Activated naive CD4-positive, alpha-beta T cell treated with anti-CD3 and anti-CD28 coated beads for 36 hours (primary cell): ENCODE data around the gene SVEP1. TPM values are rescaled to one million over a fixed set of nuclear protein-coding genes. Genes with fewer than 3 reads are reported as not detected.

ENCODE experiments used
- CTCF ChIA-PET: fragments of 350-600 bp; sonication (Branson Sonifier 250); formaldehyde crosslinking; loops from one replicate; lab custom pipeline; 2021; ENCODE audit warnings: antibody characterized with exemption; lab: Charles Lee
- DNase-seq: peaks from one replicate; pipeline ENCODE4 v3.0.0-alpha.2; 2020
- H3K27ac Mint-ChIP-seq: one replicate; pipeline ENCODE4 v1.8.0; 2021; ENCODE audit warnings: mild to moderate bottlenecking, mixed read lengths
- H3K27me3 Mint-ChIP-seq: one replicate; pipeline ENCODE4 v1.8.0; 2021; ENCODE audit warnings: low read depth, mixed read lengths
- H3K36me3 Mint-ChIP-seq: one replicate; pipeline ENCODE4 v1.8.0; 2021; ENCODE audit warnings: low read depth, mixed read lengths
- H3K4me1 Mint-ChIP-seq: one replicate; pipeline ENCODE4 v1.8.0; 2021; ENCODE audit warnings: low read depth, mixed read lengths
- H3K4me3 Mint-ChIP-seq: one replicate; pipeline ENCODE4 v1.8.0; 2021; ENCODE audit warnings: mild to moderate bottlenecking, moderate library complexity, mixed read lengths
- H3K9me3 Mint-ChIP-seq: one replicate; pipeline ENCODE4 v1.8.0; 2021; ENCODE audit warnings: mixed read lengths
- intact Hi-C: fragments of 100-400 bp; cut with micrococcal nuclease; formaldehyde crosslinking; loops from one replicate; pipeline ENCODE4 v1.15.1; 2023
- total RNA-seq, 2 experiments: library from RNA; stranded (reverse); gene quantifications; one replicate each; pipeline ENCODE4 v1.2.3, GENCODE V29; 2021

Gene SVEP1
- total RNA-seq, 2 experiments from 2014 or later, result not detected

DNA sequence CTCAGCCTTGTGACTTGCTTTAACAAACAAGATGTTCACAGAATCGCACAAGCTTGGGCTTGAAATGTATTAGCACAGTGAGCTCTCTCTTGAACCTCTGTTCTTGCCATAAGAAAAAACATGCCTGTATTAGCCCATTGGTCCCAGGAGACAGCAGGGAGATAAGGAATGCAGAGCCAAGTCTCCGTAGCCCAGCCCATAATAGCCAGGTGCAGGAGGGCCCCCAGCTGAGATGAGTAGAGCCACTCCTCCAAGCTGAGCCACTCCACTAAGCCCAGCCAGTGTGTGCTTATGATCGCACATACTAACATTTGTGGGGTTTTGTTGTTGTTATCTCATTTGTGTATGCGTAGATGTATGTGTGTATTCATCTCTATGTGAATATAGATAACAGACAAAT is 21.6 kb upstream of the SVEP1 start:
- CTCF ChIA-PET, result no interaction called here
- no peak for DNase-seq
- intact Hi-C loops, result no loop called here
- Mint-ChIP-seq H3K27ac (no peak overlapping the region), H3K36me3 (no peaks in the 10 kb centered on the region), H3K9me3 (peaks cover 3% of the 10 kb centered on the region), H3K4me1 (no peaks in the 10 kb centered on the region), H3K4me3 (no peak overlapping the region), H3K27me3 (peaks cover 5% of the 10 kb centered on the region)

DNA sequence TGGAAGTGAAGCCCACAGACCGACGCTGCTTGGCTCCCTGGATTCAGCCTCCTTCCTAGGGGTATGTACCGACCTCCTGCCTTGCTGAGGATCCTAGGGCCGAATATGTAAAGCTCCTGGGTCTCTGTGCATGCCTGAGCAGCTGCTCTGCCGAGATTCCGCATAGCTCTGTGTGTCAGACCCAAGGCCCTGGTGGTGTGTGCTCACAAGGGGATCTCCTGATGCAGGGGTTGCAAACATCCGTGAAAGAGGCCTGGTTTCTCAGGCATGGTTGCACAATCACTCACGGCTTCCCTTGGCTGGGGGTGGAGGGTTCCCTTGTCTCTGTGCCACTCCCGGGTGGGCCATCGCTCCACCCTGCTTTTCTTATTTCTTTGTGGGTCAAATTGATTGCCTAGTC is 19.9 kb upstream of the SVEP1 start:
- Mint-ChIP-seq H3K4me3 (no peak overlapping the region), H3K27me3 (peaks cover 4% of the 10 kb centered on the region), H3K9me3 (peaks cover 3% of the 10 kb centered on the region), H3K4me1 (no peaks in the 10 kb centered on the region), H3K36me3 (no peaks in the 10 kb centered on the region), H3K27ac (no peak overlapping the region)
- CTCF ChIA-PET, result no interaction called here
- intact Hi-C loops, result no loop called here
- no peak for DNase-seq

DNA sequence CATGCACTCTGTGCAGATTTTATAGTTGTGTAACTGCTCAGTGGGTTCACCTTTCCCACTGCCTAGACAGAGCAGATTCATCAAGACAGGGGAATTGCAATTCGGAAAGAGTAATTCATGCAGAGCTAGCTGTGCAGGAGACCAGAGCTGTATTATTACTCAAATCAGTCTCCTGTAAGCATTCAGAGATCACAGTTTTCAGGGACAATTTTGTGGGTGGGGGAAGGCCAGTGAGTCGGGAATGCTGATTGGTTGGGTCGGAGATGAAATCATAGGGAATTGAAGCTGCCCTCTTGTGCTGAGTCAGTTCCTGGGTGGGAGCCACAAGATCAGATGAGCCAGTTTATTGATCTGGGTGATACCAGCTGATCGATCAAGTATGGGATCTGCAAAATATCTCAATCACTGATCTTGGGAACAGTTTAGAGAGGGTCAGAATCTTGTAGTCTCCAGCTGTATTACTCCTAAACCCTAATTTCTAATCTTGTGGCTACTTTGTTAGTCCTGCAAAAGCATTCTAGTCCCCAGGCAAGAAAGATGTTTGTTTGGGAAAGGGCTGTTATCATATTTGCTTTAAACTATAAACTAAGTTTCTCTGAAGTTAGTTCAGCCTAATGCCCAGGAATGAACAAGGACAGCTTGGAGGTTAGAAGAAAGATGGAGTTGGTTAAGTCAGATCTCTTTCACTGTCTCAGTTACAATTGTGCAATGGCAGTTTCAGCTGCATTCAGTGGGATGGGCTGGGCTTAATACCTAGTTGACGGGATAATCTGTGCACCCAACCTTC is 12.7 kb upstream of the SVEP1 start:
- Mint-ChIP-seq H3K27me3 (no peaks in the 10 kb centered on the region), H3K36me3 (no peaks in the 10 kb centered on the region)

DNA sequence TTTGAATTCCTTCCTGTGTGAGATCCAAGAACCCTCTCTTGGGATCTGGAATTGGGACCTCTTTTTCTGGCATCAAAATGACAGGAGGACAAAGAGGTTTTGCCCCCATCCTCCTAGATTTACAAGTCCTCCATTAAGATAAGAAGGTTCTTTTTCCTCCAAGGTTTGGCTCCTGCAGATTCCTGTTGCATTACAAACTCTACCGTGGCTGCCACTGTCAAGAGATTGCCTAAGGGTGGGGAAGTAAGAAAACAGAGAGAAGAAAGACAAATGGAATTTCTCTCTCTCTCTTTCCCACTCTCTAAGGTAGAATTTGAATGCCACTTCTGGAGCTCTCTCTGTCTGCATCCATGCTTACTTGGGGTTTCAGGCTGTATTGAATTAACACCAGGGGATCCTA is 12.0 kb upstream of the SVEP1 start:
- intact Hi-C loops, result no loop called here
- Mint-ChIP-seq H3K36me3 (no peaks in the 10 kb centered on the region), H3K9me3 (peaks cover 13% of the 10 kb centered on the region), H3K4me3 (no peak overlapping the region), H3K4me1 (no peaks in the 10 kb centered on the region), H3K27me3 (no peaks in the 10 kb centered on the region), H3K27ac (no peak overlapping the region)
- DNase-seq, result no peak
- CTCF ChIA-PET, result no interaction called here

More for the DNA sequence above, 12.7 kb upstream of the SVEP1 start:
- Mint-ChIP-seq H3K4me3 (no peak overlapping the region), H3K27ac (no peak overlapping the region), H3K4me1 (no peaks in the 10 kb centered on the region), H3K9me3 (peaks cover 12% of the 10 kb centered on the region)
- CTCF ChIA-PET, result no interaction called here
- no peak for DNase-seq
- intact Hi-C loops, result no loop called here

DNA sequence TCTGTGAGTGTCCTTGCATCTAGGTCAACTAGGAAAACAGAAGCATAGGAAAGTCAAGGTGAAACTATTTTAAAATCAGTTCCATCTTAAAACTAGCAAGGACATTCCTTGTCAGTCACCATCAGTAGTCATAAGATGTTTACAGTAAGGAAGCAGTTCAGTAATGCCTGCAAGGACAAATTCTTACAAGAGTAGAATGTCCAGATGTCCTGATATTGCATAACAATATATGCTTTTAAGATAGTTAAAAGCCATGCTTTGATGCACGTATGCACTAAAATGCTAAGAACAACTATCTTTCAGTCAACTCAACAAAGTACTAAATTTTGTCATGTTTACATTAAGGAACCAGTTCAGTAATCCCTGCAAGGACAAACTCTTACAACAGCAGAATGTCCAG is 11.3 kb upstream of the SVEP1 start:
- no peak overlapping the region for H3K27ac Mint-ChIP-seq
- no peak overlapping the region for H3K4me3 Mint-ChIP-seq
- H3K27me3 Mint-ChIP-seq, result no peaks in the 10 kb centered on the region
- peaks cover 15% of the 10 kb centered on the region for H3K9me3 Mint-ChIP-seq
- H3K4me1 Mint-ChIP-seq, result no peaks in the 10 kb centered on the region
- H3K36me3 Mint-ChIP-seq, result no peaks in the 10 kb centered on the region
- CTCF ChIA-PET, result no interaction called here
- DNase-seq, result no peak
- intact Hi-C loops, result no loop called here

DNA sequence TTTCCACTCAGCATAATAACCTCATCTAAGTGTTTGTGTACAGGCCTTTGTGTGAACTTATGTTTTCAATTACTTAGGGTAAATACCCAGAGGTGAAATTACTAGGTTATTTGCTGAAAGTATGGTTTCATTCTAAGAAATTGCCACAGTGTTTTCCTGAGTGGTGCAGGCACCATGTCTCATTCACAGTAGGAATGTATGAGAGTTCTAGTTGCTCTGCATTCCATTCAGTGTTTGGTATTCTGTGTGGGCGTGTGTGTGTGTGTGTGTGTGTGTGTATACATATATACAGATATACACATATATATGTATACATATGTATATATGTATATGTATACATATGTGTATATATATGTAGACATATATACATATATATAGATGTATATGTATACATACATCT is 8.8 kb upstream of the SVEP1 start:
- Mint-ChIP-seq H3K4me1 (no peaks in the 10 kb centered on the region), H3K4me3 (no peak overlapping the region), H3K27me3 (no peaks in the 10 kb centered on the region), H3K36me3 (no peaks in the 10 kb centered on the region), H3K9me3 (peaks cover 17% of the 10 kb centered on the region), H3K27ac (no peak overlapping the region)
- no peak for DNase-seq
- intact Hi-C loops, result no loop called here
- CTCF ChIA-PET, result no interaction called here

DNA sequence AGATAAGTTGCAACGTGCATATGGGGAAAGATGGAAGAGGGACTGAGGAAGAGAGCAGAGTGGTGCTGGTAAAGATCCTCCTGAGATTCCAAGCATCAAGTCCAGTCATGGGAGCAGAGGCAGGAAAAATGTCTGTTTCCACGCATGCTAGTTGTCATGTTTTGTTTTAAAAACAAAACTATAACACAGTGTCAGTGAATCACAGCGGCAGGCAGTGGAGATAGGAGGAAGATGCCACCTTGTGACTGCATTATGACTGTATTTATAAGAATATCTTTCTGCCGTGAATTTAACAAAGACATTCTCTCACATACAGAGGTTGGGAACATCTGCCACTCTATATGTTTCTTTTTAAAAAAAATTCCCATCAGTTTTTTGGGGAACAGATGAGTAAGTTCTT is 3.7 kb upstream of the SVEP1 start:
- H3K27me3 Mint-ChIP-seq, result peaks cover 27% of the 10 kb centered on the region
- peaks cover 7% of the 10 kb centered on the region for H3K9me3 Mint-ChIP-seq
- intact Hi-C loops, result no loop called here
- no peak for DNase-seq
- no peak overlapping the region for H3K4me3 Mint-ChIP-seq
- H3K36me3 Mint-ChIP-seq, result no peaks in the 10 kb centered on the region
- peaks cover 4% of the 10 kb centered on the region for H3K4me1 Mint-ChIP-seq
- CTCF ChIA-PET, result no interaction called here
- H3K27ac Mint-ChIP-seq, result no peak overlapping the region

DNA sequence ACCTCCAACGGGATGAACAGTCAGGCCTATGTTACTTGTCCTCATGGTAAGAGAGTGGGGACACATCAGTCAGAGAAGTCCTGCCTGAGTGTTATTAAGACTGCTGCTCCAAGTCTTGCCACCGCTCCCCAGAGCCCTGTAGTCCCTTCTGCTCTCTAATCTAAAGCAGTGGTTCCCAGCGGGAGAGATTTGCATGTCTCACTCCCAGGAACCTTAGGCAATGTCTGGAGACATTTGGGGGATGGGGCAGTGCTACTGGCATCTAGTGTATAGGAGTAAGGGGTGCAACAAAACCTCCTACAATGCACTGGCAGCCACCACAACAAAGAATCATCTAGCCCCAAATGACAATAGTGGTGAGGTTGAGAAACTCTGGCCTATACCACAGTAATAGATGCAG is 2.6 kb upstream of the SVEP1 start:
- peaks cover 4% of the 10 kb centered on the region for H3K9me3 Mint-ChIP-seq
- no peak overlapping the region for H3K27ac Mint-ChIP-seq
- H3K36me3 Mint-ChIP-seq, result no peaks in the 10 kb centered on the region
- DNase-seq, result no peak
- CTCF ChIA-PET, result interaction anchor here (0.6 kb wide), 1 partner anchor 389 kb away, joined by 3 read pairs; no protein-coding TSS in a partner anchor
- H3K4me1 Mint-ChIP-seq, result peaks cover 4% of the 10 kb centered on the region
- H3K27me3 Mint-ChIP-seq, result peaks cover 32% of the 10 kb centered on the region
- no peak overlapping the region for H3K4me3 Mint-ChIP-seq
- intact Hi-C loops, result no loop called here

DNA sequence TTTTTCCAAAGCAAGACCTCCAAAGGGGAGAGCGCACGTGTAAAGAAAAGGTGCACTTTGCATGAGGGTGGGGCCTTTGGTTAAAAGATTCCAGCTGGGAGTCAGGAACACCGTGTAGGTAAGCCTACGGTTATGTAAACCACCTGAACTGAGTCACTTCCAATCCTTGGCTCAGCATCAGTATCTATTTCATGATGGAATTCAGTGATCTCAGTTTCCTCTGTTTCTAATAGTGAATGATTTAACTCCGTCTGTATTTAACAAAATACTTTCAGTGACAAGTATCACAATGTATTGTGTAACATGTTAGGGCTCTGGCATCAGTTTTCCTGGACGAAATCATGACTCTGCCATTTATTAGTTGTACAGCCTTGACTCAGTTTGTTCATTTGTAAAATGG is 1.3 kb upstream of the SVEP1 start:
- intact Hi-C loops, result no loop called here
- Mint-ChIP-seq H3K27me3 (peaks cover 34% of the 10 kb centered on the region), H3K27ac (no peak overlapping the region), H3K9me3 (peaks cover 3% of the 10 kb centered on the region), H3K4me1 (peaks cover 4% of the 10 kb centered on the region), H3K36me3 (no peaks in the 10 kb centered on the region), H3K4me3 (no peak overlapping the region)
- CTCF ChIA-PET, result no interaction called here
- no peak for DNase-seq

DNA sequence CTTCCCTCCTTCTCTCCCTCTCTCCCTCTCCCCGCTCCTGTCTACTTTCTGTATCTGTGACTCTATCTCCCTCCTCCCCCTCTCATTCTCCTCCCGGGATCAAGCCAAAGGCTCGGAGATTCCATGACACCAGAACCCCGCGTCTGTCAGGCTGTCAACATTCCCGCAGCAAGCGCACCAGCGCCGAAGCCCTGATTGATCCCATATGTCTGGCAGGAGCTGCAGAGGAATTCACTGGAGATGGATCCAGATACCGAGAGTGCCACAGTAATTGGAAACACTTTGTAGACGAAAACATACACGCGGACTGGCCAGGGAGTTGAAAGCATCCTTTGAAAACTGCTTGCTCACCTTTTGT is 300 bp upstream of the SVEP1 start:
- intact Hi-C loops, result no loop called here
- Mint-ChIP-seq H3K9me3 (no peaks in the 10 kb centered on the region), H3K4me3 (no peak overlapping the region), H3K27me3 (peaks cover 34% of the 10 kb centered on the region), H3K4me1 (peaks cover 4% of the 10 kb centered on the region), H3K36me3 (no peaks in the 10 kb centered on the region), H3K27ac (no peak overlapping the region)
- CTCF ChIA-PET, result no interaction called here
- no peak for DNase-seq

DNA sequence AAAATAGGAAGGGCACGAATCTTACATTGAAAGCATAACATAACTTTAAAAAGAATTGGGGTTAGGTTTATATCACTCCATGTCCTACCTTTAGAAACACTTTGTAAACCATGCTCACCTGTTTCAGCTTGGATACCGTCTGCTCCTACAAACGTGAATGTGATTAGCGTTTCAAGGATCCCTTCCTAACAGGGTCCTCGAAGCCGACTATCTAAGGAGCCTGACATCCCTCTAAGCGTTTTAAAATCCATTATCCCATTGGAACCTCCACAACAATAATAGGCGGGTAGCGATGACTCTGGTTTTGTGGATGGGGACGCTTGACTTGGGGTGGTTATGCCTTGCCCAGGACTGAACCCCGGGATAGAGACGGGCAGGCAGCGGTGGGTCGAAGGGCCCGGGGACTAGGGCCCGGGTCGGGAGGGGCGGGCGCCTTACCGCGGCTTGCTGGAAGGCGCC is 937 bp downstream of the SVEP1 start:
- CTCF ChIA-PET, result no interaction called here
- no peak overlapping the region for H3K4me3 Mint-ChIP-seq
- no peak for DNase-seq
- H3K4me1 Mint-ChIP-seq, result peaks cover 4% of the 10 kb centered on the region
- H3K27ac Mint-ChIP-seq, result no peak overlapping the region
- peaks cover 34% of the 10 kb centered on the region for H3K27me3 Mint-ChIP-seq
- no peaks in the 10 kb centered on the region for H3K36me3 Mint-ChIP-seq
- intact Hi-C loops, result no loop called here
- no peaks in the 10 kb centered on the region for H3K9me3 Mint-ChIP-seq

DNA sequence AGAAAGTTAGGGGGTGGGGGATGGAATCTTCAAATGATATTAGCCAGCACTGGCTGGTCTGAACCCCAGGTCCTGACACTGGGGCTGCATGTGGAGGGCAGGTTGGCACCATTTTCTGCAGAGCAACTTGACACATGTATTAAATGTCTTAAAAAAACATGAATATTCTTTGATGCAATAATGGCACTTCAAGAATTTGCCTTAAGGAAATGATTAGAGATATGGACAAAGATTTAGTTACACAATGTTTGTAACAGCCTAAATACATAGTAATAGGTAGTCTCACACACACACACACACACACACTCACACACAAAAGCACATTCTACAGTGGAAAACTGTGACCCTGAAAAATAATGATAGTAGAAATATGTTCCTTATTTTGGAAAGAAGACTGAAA is 3.6 kb downstream of the SVEP1 start:
- H3K9me3 Mint-ChIP-seq, result no peaks in the 10 kb centered on the region
- DNase-seq, result no peak
- no peak overlapping the region for H3K4me3 Mint-ChIP-seq
- intact Hi-C loops, result no loop called here
- H3K4me1 Mint-ChIP-seq, result peaks cover 4% of the 10 kb centered on the region
- CTCF ChIA-PET, result no interaction called here
- peaks cover 30% of the 10 kb centered on the region for H3K27me3 Mint-ChIP-seq
- H3K36me3 Mint-ChIP-seq, result no peaks in the 10 kb centered on the region
- no peak overlapping the region for H3K27ac Mint-ChIP-seq

DNA sequence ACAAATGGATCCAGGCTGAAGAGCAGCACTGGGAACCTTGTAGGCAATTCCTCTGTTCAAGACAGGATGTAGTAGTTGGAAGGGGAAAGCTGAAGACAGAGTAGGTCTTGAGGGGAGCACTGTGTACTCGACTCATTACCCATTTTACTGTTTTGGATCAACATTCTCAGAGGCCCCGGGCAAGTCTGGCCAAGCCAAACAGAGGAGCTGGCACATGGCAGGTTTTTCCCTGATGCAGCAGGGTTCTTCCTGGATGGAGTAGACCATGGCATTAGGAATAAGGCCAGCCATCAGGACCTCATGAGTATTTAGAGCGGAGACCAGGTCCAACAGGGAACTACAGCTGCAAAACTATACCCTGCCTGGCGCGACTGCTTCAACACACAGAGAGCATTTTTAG is 4.4 kb downstream of the SVEP1 start:
- no peaks in the 10 kb centered on the region for H3K9me3 Mint-ChIP-seq
- no peaks in the 10 kb centered on the region for H3K36me3 Mint-ChIP-seq
- DNase-seq, result no peak
- no peak overlapping the region for H3K4me3 Mint-ChIP-seq
- peaks cover 23% of the 10 kb centered on the region for H3K27me3 Mint-ChIP-seq
- H3K4me1 Mint-ChIP-seq, result peaks cover 4% of the 10 kb centered on the region
- CTCF ChIA-PET, result no interaction called here
- H3K27ac Mint-ChIP-seq, result no peak overlapping the region
- intact Hi-C loops, result no loop called here
